ENCODE measurements around the gene GSE1.

The GSE1 gene

GRCh38 chr16:85660843-85661739 lies 48.0 kb downstream of the GSE1 start:
- no peaks in the 10 kb centered on the region for H3K9me3 ChIP-seq (ENCODE audit: control insufficient read depth, insufficient read depth, low read depth, low read length)
- no peak overlapping the region for H3K4me3 ChIP-seq (ENCODE audit: low read depth, low read length)
- no peak for TF ChIP-seq ZNF544 (tag by site-specific recombination; IDR thresholded peaks at IDR 0.05)
- no peak for TF ChIP-seq ATF2 (tag by site-specific recombination; IDR thresholded peaks at IDR 0.05; ENCODE audit: low read depth)
- no peak for TF ChIP-seq ZNF26 (tag by site-specific recombination; IDR thresholded peaks at IDR 0.05)
- no peak for TF ChIP-seq ZNF175 (tag by site-specific recombination; IDR thresholded peaks at IDR 0.05)
- TF ChIP-seq GLIS2 (tag by site-specific recombination; IDR thresholded peaks at IDR 0.05), result no peak
- TF ChIP-seq ZNF426 (tag by site-specific recombination; IDR thresholded peaks at IDR 0.05), result no peak
- no peak for TF ChIP-seq HOXD13 (CRISPR knock-in tag; IDR thresholded peaks at IDR 0.05; ENCODE audit: borderline replicate concordance)
- TF ChIP-seq ZNF621 (tag by site-specific recombination; IDR thresholded peaks at IDR 0.05), result no peak
- no peak for TF ChIP-seq ZNF610 (tag by site-specific recombination; IDR thresholded peaks at IDR 0.05; ENCODE audit: borderline replicate concordance)
- TF ChIP-seq ZNF530 (tag by site-specific recombination; IDR thresholded peaks at IDR 0.05; ENCODE audit: low read depth), result no peak
- TF ChIP-seq FEZF1 (tag by site-specific recombination; IDR thresholded peaks at IDR 0.05), result no peak
- TF ChIP-seq ZNF776 (tag by site-specific recombination; IDR thresholded peaks at IDR 0.05; ENCODE audit: borderline replicate concordance), result no peak
- TF ChIP-seq ZNF202 (tag by site-specific recombination; IDR thresholded peaks at IDR 0.05; ENCODE audit: borderline replicate concordance), result no peak
- no peak for TF ChIP-seq ZNF133 (tag by site-specific recombination; IDR thresholded peaks at IDR 0.05)
- no peaks in the 10 kb centered on the region for H3K4me1 ChIP-seq (ENCODE audit: control insufficient read depth, insufficient read depth, low read length)
- ChIA-PET CTCF (interaction anchor here (0.6 to 3.5 kb wide), 5 partner anchors 14 to 267 kb away, joined by 3 to 34 read pairs (median 7); no protein-coding TSS in a partner anchor), POLR2A (no interaction called here)
- peaks cover 0 to 98% of the 10 kb centered on the region in 2 experiments; a peak in 2 of 3 replicates for H3K36me3 ChIP-seq (ENCODE audit: control insufficient read depth in 2 of 2, insufficient read depth in 1 of 2, low read length in 2 of 2)
- H3K27ac ChIP-seq (ENCODE audit: extremely low read depth, low read depth, low read length), result no peak overlapping the region; the same call in 1 of the 2 replicates

- H3K36me3 ChIP-seq (ENCODE audit: control insufficient read depth in 2 of 2, insufficient read depth in 1 of 2, low read length in 2 of 2), result peaks cover 0 to 98% of the 10 kb centered on the region in 2 experiments; a peak in 2 of 3 replicates
Observed at GRCh38 chr16:85661740-85662481, 48.8 kb downstream of the GSE1 start.

More at GRCh38 chr16:85661740-85662481, 48.8 kb downstream of the GSE1 start:
- Histone ChIP-seq H3K4me1 (ENCODE audit: control insufficient read depth, insufficient read depth, low read length) (no peaks in the 10 kb centered on the region), H3K9me3 (ENCODE audit: control insufficient read depth, insufficient read depth, low read depth, low read length) (no peaks in the 10 kb centered on the region), H3K4me3 (ENCODE audit: low read depth, low read length) (no peak overlapping the region), H3K27ac (ENCODE audit: extremely low read depth, low read depth, low read length) (no peak overlapping the region)
- TF ChIP-seq ZNF184 (tag by site-specific recombination; IDR thresholded peaks at IDR 0.05) (no peak), ZNF140 (tag by site-specific recombination; IDR thresholded peaks at IDR 0.05) (no peak), ZFP37 (tag by site-specific recombination; IDR thresholded peaks at IDR 0.05) (no peak), ZNF121 (tag by site-specific recombination; IDR thresholded peaks at IDR 0.05) (no peak), KLF1 (tag by site-specific recombination; IDR thresholded peaks at IDR 0.05) (no peak), BCL6B (tag by site-specific recombination; IDR thresholded peaks at IDR 0.05) (no peak), ZBTB17 (tag by site-specific recombination; IDR thresholded peaks at IDR 0.05) (no peak)
- CTCF ChIA-PET, result interaction anchor here (0.6 kb wide), 2 partner anchors 19 to 793 kb away, joined by 3 read pairs; no protein-coding TSS in a partner anchor
- POLR2A ChIA-PET, result no interaction called here
